NB4 (cell line): ENCODE data around the gene CDK4.

Experiments used
- CTCF ChIP-seq: IDR thresholded peaks from one replicate; pipeline ENCODE4 v1.5.1; 2012; ENCODE audit warnings: low read depth, low read length
- MYC ChIP-seq: IDR thresholded peaks from 2 replicates; pipeline ENCODE4 v1.6.1; 2011; ENCODE audit warnings: low read depth, low read length

GRCh38 chr12:57783466-57783801 lies 31.3 kb upstream of the CDK4 start:
- TF ChIP-seq CTCF (no peak), MYC (no peak)
